H1 (cell line): ENCODE data around the gene GAB2. TPM values are rescaled to one million over a fixed set of nuclear protein-coding genes. Genes with fewer than 3 reads are reported as not detected.

Source experiments
- CTCF ChIA-PET: fragments of 300-600 bp; sonication (Branson Sonifier 250); formaldehyde crosslinking; loops from one replicate; lab custom pipeline; 2021; ENCODE audit not compliant: partially characterized antibody; lab: Charles Lee
- POLR2A ChIA-PET: fragments of 300-600 bp; sonication (Branson Sonifier 250); formaldehyde crosslinking; loops from one replicate; lab custom pipeline; 2021; ENCODE audit warnings: inconsistent platforms; ENCODE audit not compliant: partially characterized antibody; lab: Charles Lee
- DNase-seq, 2 experiments: peaks; one replicate each; pipeline versions ENCODE4 v3.0.0 to v3.0.0-alpha.2; 2010 to 2022; ENCODE audit warnings: low spot score in 2 of 2, low read depth in 1 of 2, mixed read lengths in 1 of 2
- FAIRE-seq: peaks from 2 replicates; lab custom pipeline; 2011; peaks lifted over from hg19 to GRCh38; lab: Jason Lieb, UNC
- H2AFZ ChIP-seq: 2 replicates; pipeline ENCODE4 v1.8.1; 2012; ENCODE audit warnings: low read length, inconsistent platforms
- H2AK5ac ChIP-seq: 2 replicates; pipeline ENCODE4 v1.6.1; 2013; ENCODE audit warnings: low read depth, low read length
- H2BK120ac ChIP-seq: replicated peaks from 2 replicates; pipeline ENCODE3; 2013; ENCODE audit warnings: low read depth, low read length, inconsistent platforms
- H2BK12ac ChIP-seq: 2 replicates; pipeline ENCODE4 v1.6.1; 2013; ENCODE audit warnings: low read depth, low read length
- H2BK15ac ChIP-seq: 2 replicates; pipeline ENCODE4 v1.6.1; 2013; ENCODE audit warnings: low read length
- H2BK20ac ChIP-seq: 2 replicates; pipeline ENCODE4 v1.6.1; 2013; ENCODE audit warnings: low read length
- H2BK5ac ChIP-seq: 2 replicates; pipeline ENCODE4 v1.6.1; 2013; ENCODE audit warnings: low read depth, low read length
- H3K14ac ChIP-seq: 2 replicates; pipeline ENCODE4 v1.6.1; 2013; ENCODE audit warnings: inconsistent platforms; ENCODE audit not compliant: insufficient read length
- H3K18ac ChIP-seq: 2 replicates; pipeline ENCODE4 v1.6.1; 2013; ENCODE audit warnings: low read length; ENCODE audit errors: extremely low read depth
- H3K23ac ChIP-seq: 2 replicates; pipeline ENCODE4 v1.6.1; 2013; ENCODE audit warnings: inconsistent platforms; ENCODE audit not compliant: insufficient read length
- H3K23me2 ChIP-seq: 2 replicates; pipeline ENCODE4 v1.6.1; 2013; ENCODE audit warnings: low read depth, low read length
- H3K27ac ChIP-seq: 2 replicates; pipeline ENCODE4 v1.6.1; 2011; ENCODE audit warnings: low read depth, low read length, inconsistent platforms
- H3K27me3 ChIP-seq, 4 experiments: replicated peaks in 1 of 4; 1 replicate in 1 of 4; 2 replicates in 3 of 4; pipeline versions ENCODE4 v1.6.1 to v1.8.1; 2011 to 2013; ENCODE audit warnings: low read length in 3 of 4, mild to moderate bottlenecking in 3 of 4, inconsistent platforms in 2 of 4, mixed read lengths in 2 of 4, moderate library complexity in 1 of 4; ENCODE audit not compliant: control insufficient read depth in 3 of 4, insufficient read depth in 3 of 4; ENCODE audit errors: extremely low read depth in 1 of 4
- H3K36me3 ChIP-seq, 4 experiments: 2 replicates each; pipeline versions ENCODE4 v1.6.1 to v1.8.1; 2011 to 2013; ENCODE audit warnings: mild to moderate bottlenecking in 4 of 4, low read length in 3 of 4, moderate library complexity in 2 of 4, control low read depth in 1 of 4, inconsistent platforms in 1 of 4; ENCODE audit not compliant: insufficient read depth in 4 of 4, control insufficient read depth in 2 of 4
- H3K4ac ChIP-seq: replicated peaks from 2 replicates; pipeline ENCODE3; 2013; ENCODE audit warnings: low read length, low read depth, mixed read lengths, inconsistent platforms; ENCODE audit not compliant: insufficient read length
- H3K4me1 ChIP-seq, 4 experiments: replicated peaks in 1 of 4; 1 replicate in 1 of 4; 2 replicates in 3 of 4; pipeline versions ENCODE4 v1.6.1 to v1.8.1; 2011 to 2013; ENCODE audit warnings: low read length in 3 of 4, inconsistent platforms in 2 of 4, mixed read lengths in 1 of 4; ENCODE audit not compliant: insufficient read depth in 4 of 4, control insufficient read depth in 3 of 4
- H3K4me2 ChIP-seq, 2 experiments: 2 replicates each; pipeline versions ENCODE4 v1.6.1 to v1.8.1; 2011 to 2013; ENCODE audit warnings: low read depth in 2 of 2, low read length in 2 of 2, control low read depth in 1 of 2, inconsistent platforms in 1 of 2, mild to moderate bottlenecking in 1 of 2; ENCODE audit not compliant: insufficient read depth in 1 of 2
- H3K4me3 ChIP-seq, 4 experiments: fragments of 200-600, 300-600 bp in 1 of 4; sonication (generic), shearing (Covaris generic), sonication (Bioruptor Twin) in 1 of 4; 2 replicates each; pipeline versions ENCODE4 v1.5.1 to v1.8.1; 2011 to 2016; ENCODE audit warnings: low read length in 4 of 4, low read depth in 3 of 4, control low read depth in 2 of 4, inconsistent platforms in 2 of 4, mild to moderate bottlenecking in 2 of 4, mixed read lengths in 1 of 4, moderate library complexity in 1 of 4; ENCODE audit not compliant: insufficient read depth in 2 of 4; ENCODE audit errors: extremely low read depth in 1 of 4
- H3K56ac ChIP-seq: replicated peaks from 2 replicates; pipeline ENCODE3; 2013; ENCODE audit warnings: low read depth, mild to moderate bottlenecking, mixed read lengths, low read length, inconsistent platforms; ENCODE audit not compliant: insufficient read length
- H3K79me1 ChIP-seq: 2 replicates; pipeline ENCODE4 v1.6.1; 2013; ENCODE audit warnings: low read depth, low read length, control low read depth
- H3K79me2 ChIP-seq, 2 experiments: 2 replicates each; pipeline versions ENCODE4 v1.6.1 to v1.8.1; 2012 to 2013; ENCODE audit warnings: low read length in 2 of 2, mild to moderate bottlenecking in 2 of 2, inconsistent platforms in 1 of 2; ENCODE audit not compliant: insufficient read depth in 2 of 2, control insufficient read depth in 1 of 2
- H3K9ac ChIP-seq, 4 experiments: replicated peaks in 1 of 4; 1 replicate in 1 of 4; 2 replicates in 3 of 4; pipeline versions ENCODE4 v1.6.1 to v1.8.1; 2011 to 2013; ENCODE audit warnings: low read depth in 3 of 4, low read length in 3 of 4, control low read depth in 2 of 4, mild to moderate bottlenecking in 2 of 4, moderate library complexity in 2 of 4, inconsistent platforms in 1 of 4; ENCODE audit errors: extremely low read depth in 1 of 4
- H3K9me3 ChIP-seq, 2 experiments: 2 replicates each; pipeline versions ENCODE4 v1.6.1 to v1.8.1; 2012 to 2013; ENCODE audit warnings: mild to moderate bottlenecking in 2 of 2, moderate library complexity in 2 of 2, control low read depth in 1 of 2, inconsistent platforms in 1 of 2, low read depth in 1 of 2, low read length in 1 of 2, mixed read lengths in 1 of 2; ENCODE audit not compliant: insufficient read depth in 2 of 2
- H4K20me1 ChIP-seq, 2 experiments: replicated peaks in 1 of 2; 2 replicates each; pipeline versions ENCODE3 to v1.8.1; 2011 to 2013; ENCODE audit warnings: inconsistent platforms in 2 of 2, low read length in 2 of 2, mild to moderate bottlenecking in 1 of 2; ENCODE audit not compliant: insufficient read depth in 2 of 2, control insufficient read depth in 1 of 2
- H4K5ac ChIP-seq: 2 replicates; pipeline ENCODE4 v1.6.1; 2013; ENCODE audit warnings: low read length, low read depth, mixed read lengths, inconsistent platforms; ENCODE audit not compliant: insufficient read length
- H4K8ac ChIP-seq: 2 replicates; pipeline ENCODE4 v1.8.0; 2013; ENCODE audit warnings: mild to moderate bottlenecking, moderate library complexity, low read length, inconsistent platforms; ENCODE audit not compliant: insufficient read depth; ENCODE audit errors: extremely low read depth
- H4K91ac ChIP-seq: replicated peaks from 2 replicates; pipeline ENCODE3; 2013; ENCODE audit warnings: low read length, mixed read lengths, inconsistent platforms; ENCODE audit not compliant: insufficient read length
- ASH2L ChIP-seq: fragments of 200-600, 300-600 bp; sonication (generic); IDR thresholded peaks from one replicate; pipeline ENCODE4 v1.7.1; 2017; ENCODE audit warnings: low read length
- EP300 ChIP-seq, 2 experiments: IDR thresholded peaks; 1 replicate in 1 of 2; 2 replicates in 1 of 2; pipeline ENCODE4 v1.6.1; 2011 to 2012; ENCODE audit warnings: low read depth in 2 of 2, low read length in 2 of 2, mild to moderate bottlenecking in 2 of 2, borderline replicate concordance in 1 of 2, inconsistent platforms in 1 of 2, moderate library complexity in 1 of 2
- HDAC6 ChIP-seq: IDR thresholded peaks from one replicate; pipeline ENCODE4 v1.7.1; 2012; ENCODE audit warnings: low read depth, mild to moderate bottlenecking, inconsistent platforms, low read length, moderate library complexity
- MAFK ChIP-seq: IDR thresholded peaks from 2 replicates; pipeline ENCODE4 v1.6.1; 2012; ENCODE audit warnings: low read depth, mild to moderate bottlenecking, improper control_type of control experiment, low read length
- POU5F1 ChIP-seq: IDR thresholded peaks from 2 replicates; pipeline ENCODE4 v1.6.1; 2011; ENCODE audit warnings: low read depth, mild to moderate bottlenecking, low read length, moderate library complexity
- SAP30 ChIP-seq: fragments of 300-600 bp; sonication (generic); IDR thresholded peaks from 2 replicates; pipeline ENCODE4 v1.7.1; 2012; ENCODE audit warnings: low read length, moderate library complexity, mild to moderate bottlenecking, inconsistent platforms; ENCODE audit not compliant: insufficient read depth, insufficient replicate concordance
- SIN3A ChIP-seq, 2 experiments: IDR thresholded peaks in 1 of 2; conservative IDR thresholded peaks in 1 of 2; 2 replicates each; pipeline ENCODE4 v1.6.1; 2011 to 2012; ENCODE audit warnings: low read length in 2 of 2, improper control_type of control experiment in 1 of 2, low read depth in 1 of 2, mild to moderate bottlenecking in 1 of 2
- SP4 ChIP-seq: IDR thresholded peaks from 2 replicates; pipeline ENCODE4 v1.6.1; 2012; ENCODE audit warnings: low read length, inconsistent platforms
- SUZ12 ChIP-seq: fragments of 200-600 bp; sonication (generic); IDR thresholded peaks from 2 replicates; pipeline ENCODE4 v1.6.1; 2012; ENCODE audit warnings: mild to moderate bottlenecking, inconsistent platforms, low read length, moderate library complexity, mixed read lengths
- TAF1 ChIP-seq: IDR thresholded peaks from 2 replicates; pipeline ENCODE4 v1.6.1; 2011; ENCODE audit warnings: mild to moderate bottlenecking, low read depth, low read length
- WGBS, 2 experiments: shearing (Covaris generic) in 1 of 2; methylation state at CpG; one replicate each; pipeline versions ENCODE4 v1.1.6 to v1.1.7; 2013 to 2015; ENCODE audit warnings: low lambda C conversion rate in 2 of 2, mixed read lengths in 2 of 2, inconsistent platforms in 1 of 2, low coverage in 1 of 2, missing lambda C conversion rate in 1 of 2; ENCODE audit not compliant: insufficient replicate concordance in 2 of 2, insufficient coverage in 1 of 2, insufficient read length in 1 of 2; ENCODE audit errors: extremely low coverage in 1 of 2, missing lambda C conversion rate in 1 of 2; 5-methylcytosine and 5-hydroxymethylcytosine counted together
- polyA plus RNA-seq, 7 experiments: library from polyadenylated mRNA; depleted of rRNA in 3 of 7; stranded (reverse) in 5 of 7; unstranded in 2 of 7; fragments of >200 nt in 5 of 7; fragments of 200-250 nt in 2 of 7; gene quantifications; 1 replicate in 5 of 7; 2 replicates in 1 of 7; 4 replicates in 1 of 7; pipeline versions ENCODE4 v1.2.1 to v1.2.3, GENCODE V29; 2011 to 2013; ENCODE audit warnings: missing spikeins in 2 of 7, mixed read lengths in 2 of 7
- total RNA-seq: library from RNA; stranded (reverse); fragmentation: NEBNext Ultra II Directional; extraction: Animal tissue kit (Norgen Biotek cat#: 25700); gene quantifications from 2 replicates; pipeline ENCODE4 v1.2.1, GENCODE V29; 2021
- TF ChIP-seq, protein P1 (sequence below): IDR thresholded peaks from 2 replicates; pipeline ENCODE4 v1.6.1; 2012; ENCODE audit warnings: inconsistent platforms
- TF ChIP-seq, protein P2 (sequence below): IDR thresholded peaks from 2 replicates; pipeline ENCODE4 v1.6.1; 2012; ENCODE audit warnings: low read length, inconsistent platforms

GAB2 gene
- total and polyA plus RNA-seq, 2 of the 8 experiments (the other 6 are each of a cell fraction or from before 2014, with no cell fraction given): 6.3 to 14.0 TPM

DNA sequence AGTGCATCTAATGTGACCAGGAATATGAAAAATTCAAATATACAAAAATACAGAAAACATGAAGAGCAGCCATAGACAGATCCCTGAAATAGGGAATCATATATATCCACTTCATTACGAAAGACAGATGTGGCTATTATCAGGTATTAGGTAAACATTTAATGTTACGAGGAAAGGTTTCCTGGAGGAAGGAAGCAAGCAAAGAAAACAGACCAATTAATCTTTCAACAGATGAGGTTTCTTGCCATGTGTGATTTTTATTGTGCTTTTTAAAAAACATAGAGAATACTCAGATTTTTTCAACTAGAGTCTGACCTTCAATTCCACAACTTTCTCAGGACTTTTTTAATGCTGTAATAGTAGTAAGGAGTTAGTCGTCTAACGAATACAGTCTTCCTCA is 24.3 kb upstream of the GAB2 start:
- H2AFZ ChIP-seq: no peak overlapping the region
- H3K23ac ChIP-seq: no peak overlapping the region
- H2BK12ac ChIP-seq: no peak overlapping the region
- no peak overlapping the region for H3K4me2 ChIP-seq
- H2BK20ac ChIP-seq: no peak overlapping the region
- no peak overlapping the region for H3K56ac ChIP-seq
- peaks cover 0 to 22% (median 2%) of the 10 kb centered on the region in 4 experiments; a peak in 6 of 8 replicates for H3K36me3 ChIP-seq
- H4K20me1 ChIP-seq: no peaks in the 10 kb centered on the region
- no peak overlapping the region for H3K4me3 ChIP-seq
- no peak overlapping the region for H2AK5ac ChIP-seq
- H4K5ac ChIP-seq: no peak overlapping the region
- CTCF ChIA-PET: no interaction called here
- POLR2A ChIA-PET: no interaction called here
- H3K79me2 ChIP-seq: no peaks in the 10 kb centered on the region
- H4K91ac ChIP-seq: no peak overlapping the region
- H3K4me1 ChIP-seq: no peaks in the 10 kb centered on the region
- no peak overlapping the region for H2BK5ac ChIP-seq
- H3K27ac ChIP-seq: no peak overlapping the region
- no peak for FAIRE-seq
- no peak overlapping the region for H3K4ac ChIP-seq
- H2BK120ac ChIP-seq: no peak overlapping the region
- H3K23me2 ChIP-seq: no peaks in the 10 kb centered on the region
- no peaks in the 10 kb centered on the region for H3K79me1 ChIP-seq
- no peak overlapping the region for H3K18ac ChIP-seq
- no peak overlapping the region for H4K8ac ChIP-seq
- H3K9me3 ChIP-seq: no peaks in the 10 kb centered on the region
- H3K14ac ChIP-seq: no peak overlapping the region
- no peak overlapping the region for H2BK15ac ChIP-seq
- H3K9ac ChIP-seq: no peak overlapping the region
- DNase-seq: no peak
- no peaks in the 10 kb centered on the region for H3K27me3 ChIP-seq
- 89% methylated on average over 4 of the region's 4 CpGs; no CpG with 5 or more reads in 1 of the 2 experiments for WGBS, 2 experiments
- TF ChIP-seq ASH2L: no peak
- no peak for TF ChIP-seq SAP30
- no peak for TF ChIP-seq SUZ12
- no peak for TF ChIP-seq SP4
- no peak for TF ChIP-seq EP300 (IDR thresholded peaks at IDR 0.05; ENCODE audit: borderline replicate concordance in 1 of 2, low read depth in 2 of 2, low read length in 2 of 2)
- TF ChIP-seq HDAC6: no peak
- no peak for TF ChIP-seq POU5F1
- no peak for TF ChIP-seq MAFK
- TF ChIP-seq, protein P1, sequence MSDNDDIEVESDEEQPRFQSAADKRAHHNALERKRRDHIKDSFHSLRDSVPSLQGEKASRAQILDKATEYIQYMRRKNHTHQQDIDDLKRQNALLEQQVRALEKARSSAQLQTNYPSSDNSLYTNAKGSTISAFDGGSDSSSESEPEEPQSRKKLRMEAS: no peak
- no peak for TF ChIP-seq SIN3A (conservative IDR thresholded peaks at IDR 0.05 in 1 of 2, IDR thresholded peaks at IDR 0.05 in 1 of 2; ENCODE audit: low read depth in 1 of 2, low read length in 2 of 2)
- no peak for TF ChIP-seq TAF1
- TF ChIP-seq, protein P2, sequence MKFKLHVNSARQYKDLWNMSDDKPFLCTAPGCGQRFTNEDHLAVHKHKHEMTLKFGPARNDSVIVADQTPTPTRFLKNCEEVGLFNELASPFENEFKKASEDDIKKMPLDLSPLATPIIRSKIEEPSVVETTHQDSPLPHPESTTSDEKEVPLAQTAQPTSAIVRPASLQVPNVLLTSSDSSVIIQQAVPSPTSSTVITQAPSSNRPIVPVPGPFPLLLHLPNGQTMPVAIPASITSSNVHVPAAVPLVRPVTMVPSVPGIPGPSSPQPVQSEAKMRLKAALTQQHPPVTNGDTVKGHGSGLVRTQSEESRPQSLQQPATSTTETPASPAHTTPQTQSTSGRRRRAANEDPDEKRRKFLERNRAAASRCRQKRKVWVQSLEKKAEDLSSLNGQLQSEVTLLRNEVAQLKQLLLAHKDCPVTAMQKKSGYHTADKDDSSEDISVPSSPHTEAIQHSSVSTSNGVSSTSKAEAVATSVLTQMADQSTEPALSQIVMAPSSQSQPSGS: no peak
